Activated naive CD4-positive, alpha-beta T cell treated with anti-CD3 and anti-CD28 coated beads for 36 hours (primary cell): ENCODE data around the gene RNPEPL1. TPM values are rescaled to one million over a fixed set of nuclear protein-coding genes. Genes with fewer than 3 reads are reported as not detected.
"Not testable (repeated sequence)": the region's sequence is repeated elsewhere in the genome, so short reads cannot be mapped to it uniquely, and the experiment has no call there.

Source experiments
- CTCF ChIA-PET: fragments of 350-600 bp; sonication (Branson Sonifier 250); formaldehyde crosslinking; loops from one replicate; lab custom pipeline; 2021; ENCODE audit warnings: antibody characterized with exemption; lab: Charles Lee
- DNase-seq: peaks from one replicate; pipeline ENCODE4 v3.0.0-alpha.2; 2020
- H3K27ac Mint-ChIP-seq: one replicate; pipeline ENCODE4 v1.8.0; 2021; ENCODE audit warnings: mild to moderate bottlenecking, mixed read lengths
- H3K27me3 Mint-ChIP-seq: one replicate; pipeline ENCODE4 v1.8.0; 2021; ENCODE audit warnings: low read depth, mixed read lengths
- H3K36me3 Mint-ChIP-seq: one replicate; pipeline ENCODE4 v1.8.0; 2021; ENCODE audit warnings: low read depth, mixed read lengths
- H3K4me1 Mint-ChIP-seq: one replicate; pipeline ENCODE4 v1.8.0; 2021; ENCODE audit warnings: low read depth, mixed read lengths
- H3K4me3 Mint-ChIP-seq: one replicate; pipeline ENCODE4 v1.8.0; 2021; ENCODE audit warnings: mild to moderate bottlenecking, moderate library complexity, mixed read lengths
- H3K9me3 Mint-ChIP-seq: one replicate; pipeline ENCODE4 v1.8.0; 2021; ENCODE audit warnings: mixed read lengths
- intact Hi-C: fragments of 100-400 bp; cut with micrococcal nuclease; formaldehyde crosslinking; loops from one replicate; pipeline ENCODE4 v1.15.1; 2023
- total RNA-seq, 2 experiments: library from RNA; stranded (reverse); gene quantifications; one replicate each; pipeline ENCODE4 v1.2.3, GENCODE V29; 2021

RNPEPL1 gene
- 10 to 100 TPM; 40.3 to 44.3 TPM for total RNA-seq

GRCh38 chr2:240567872-240568677 is at the start of gene RNPEPL1:
RNPEPL1 (plus strand) TSS chr2:240568484; CDS start chr2:240568587, 103 bp downstream.
- intact Hi-C loops, result loop anchor here (1.0 to 10.0 kb wide), 8 partner anchors 8 to 1317 kb away; partner anchors contain the start of genes ATG4B, DUSP28, FARP2 and GPC1
- Mint-ChIP-seq H3K27me3 (no peaks in the 10 kb centered on the region), H3K9me3 (no peaks in the 10 kb centered on the region), H3K27ac (peak within 1 kb of the TSS; percentile 93), H3K36me3 (peaks cover 16% of the 10 kb centered on the region), H3K4me3 (peak within 1 kb of the TSS; percentile 92), H3K4me1 (peaks cover 51% of the 10 kb centered on the region)
- CTCF ChIA-PET, result interaction anchor here (1.2 to 1.5 kb wide), 5 partner anchors 12 to 54 kb away, joined by 3 to 7 read pairs (median 4); partner anchors contain the start of gene CAPN10
- DNase-seq, result peak; percentile 53

DNA sequence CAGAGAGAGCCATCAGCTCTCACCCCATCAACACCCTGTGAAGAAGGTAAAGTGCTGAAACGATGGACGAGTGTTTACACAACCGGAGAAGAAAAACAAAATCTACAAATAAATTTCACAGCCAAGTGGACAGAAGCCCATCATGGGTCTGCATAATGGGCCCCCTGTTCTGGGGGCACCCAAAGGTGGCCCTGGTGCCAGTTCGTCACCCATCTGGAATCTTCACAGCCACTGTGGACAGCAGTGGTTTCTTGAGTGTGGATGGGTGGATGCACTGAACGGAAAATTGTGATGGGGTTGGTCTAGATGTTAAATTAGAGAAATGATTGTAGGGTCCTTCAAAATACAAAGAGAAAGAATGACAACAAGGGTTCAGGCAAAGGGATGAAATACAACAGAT is 49.3 kb upstream of the RNPEPL1 start:
- Mint-ChIP-seq H3K4me3 (no peak overlapping the region), H3K4me1 (peaks cover 10% of the 10 kb centered on the region), H3K9me3 (no peaks in the 10 kb centered on the region), H3K36me3 (peaks cover 24% of the 10 kb centered on the region), H3K27ac (no peak overlapping the region), H3K27me3 (no peaks in the 10 kb centered on the region)
- intact Hi-C loops, result loop anchor here (10.0 kb wide), 1 partner anchor 106 kb away; the partner anchor contains the start of gene GPR35
- DNase-seq, result no peak
- CTCF ChIA-PET, result no interaction called here

GRCh38 chr2:240519396-240520129 is 48.7 kb upstream of the RNPEPL1 start:
- intact Hi-C loops, result loop anchor here (10.0 kb wide), 1 partner anchor 105 kb away; the partner anchor contains the start of gene GPR35
- H3K36me3 Mint-ChIP-seq, result peaks cover 28% of the 10 kb centered on the region
- CTCF ChIA-PET, result no interaction called here
- peaks cover 5% of the 10 kb centered on the region for H3K4me1 Mint-ChIP-seq
- no peak overlapping the region for H3K27ac Mint-ChIP-seq
- H3K4me3 Mint-ChIP-seq, result no peak overlapping the region
- no peaks in the 10 kb centered on the region for H3K9me3 Mint-ChIP-seq
- no peak for DNase-seq
- H3K27me3 Mint-ChIP-seq, result no peaks in the 10 kb centered on the region

DNA sequence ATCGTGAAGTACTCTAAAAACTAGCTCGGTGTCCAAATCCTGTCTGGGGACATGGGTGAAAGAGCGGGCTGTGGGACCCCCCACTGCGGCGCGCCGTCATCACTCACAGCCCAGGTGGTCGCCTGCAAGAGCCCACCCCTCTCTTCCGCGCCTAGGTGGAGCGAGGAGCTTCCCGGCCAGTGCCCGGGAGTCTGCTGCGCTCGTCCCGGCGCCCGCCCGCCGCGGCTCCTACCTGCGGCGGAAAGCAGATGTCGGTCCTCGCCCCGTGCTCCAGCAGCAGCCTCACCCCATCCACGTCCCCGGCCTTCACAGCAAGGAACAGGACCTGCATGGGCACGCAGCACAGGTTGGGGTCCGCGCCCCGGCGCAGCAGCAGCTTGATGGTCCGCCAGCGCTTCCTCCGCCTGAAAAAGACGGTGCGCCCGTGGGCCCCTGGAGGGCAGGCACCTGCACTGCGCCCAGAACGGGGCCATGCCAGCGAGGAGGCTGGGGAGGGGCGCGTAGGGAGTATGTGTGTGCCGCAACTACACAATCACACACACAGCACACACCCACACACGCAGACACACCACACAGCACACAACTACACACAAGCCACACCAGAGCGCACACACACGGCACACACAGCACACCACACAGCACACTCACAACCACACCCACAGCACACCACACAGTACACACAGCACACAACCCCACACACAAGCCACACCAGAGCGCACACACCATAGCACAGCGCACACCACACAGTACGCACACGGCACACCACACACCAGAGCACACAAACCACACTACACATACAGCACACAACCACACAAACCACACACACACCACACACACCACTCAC is 47.9 kb upstream of the RNPEPL1 start:
- peaks cover 35% of the 10 kb centered on the region for H3K36me3 Mint-ChIP-seq
- intact Hi-C loops, result no loop called here
- no peak for DNase-seq
- peaks cover 6% of the 10 kb centered on the region for H3K9me3 Mint-ChIP-seq
- H3K4me1 Mint-ChIP-seq, result peaks cover 5% of the 10 kb centered on the region
- H3K4me3 Mint-ChIP-seq, result no peak overlapping the region
- CTCF ChIA-PET, result no interaction called here
- H3K27ac Mint-ChIP-seq, result no peak overlapping the region
- H3K27me3 Mint-ChIP-seq, result no peaks in the 10 kb centered on the region

GRCh38 chr2:240520974-240521350 is 47.3 kb upstream of the RNPEPL1 start:
- CTCF ChIA-PET, result no interaction called here
- no peak overlapping the region for H3K27ac Mint-ChIP-seq
- H3K36me3 Mint-ChIP-seq, result peaks cover 39% of the 10 kb centered on the region
- H3K27me3 Mint-ChIP-seq, result no peaks in the 10 kb centered on the region
- intact Hi-C loops, result no loop called here
- no peak overlapping the region for H3K4me3 Mint-ChIP-seq
- peaks cover 10% of the 10 kb centered on the region for H3K9me3 Mint-ChIP-seq
- peaks cover 5% of the 10 kb centered on the region for H3K4me1 Mint-ChIP-seq
- DNase-seq, result no peak

DNA sequence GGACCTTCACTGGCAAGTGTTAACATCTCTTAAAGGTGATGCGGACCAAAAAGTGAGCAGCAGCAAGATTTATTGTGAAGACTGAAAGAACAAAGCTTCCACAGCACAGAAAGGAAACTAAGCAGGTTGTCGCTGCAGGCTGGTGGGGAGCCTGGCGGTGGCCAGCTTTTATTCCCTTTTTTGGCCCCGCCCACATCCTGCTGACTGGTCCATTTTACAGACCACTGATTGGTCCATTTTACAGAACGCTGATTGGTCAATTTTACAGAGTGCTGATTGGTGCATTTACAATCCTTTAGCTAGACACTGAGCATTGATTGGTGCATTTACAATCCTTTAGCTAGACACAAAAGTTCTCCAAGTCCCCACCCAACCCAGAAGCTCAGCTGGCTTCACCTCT is 46.4 kb upstream of the RNPEPL1 start:
- H3K4me3 Mint-ChIP-seq, H3K4me1 Mint-ChIP-seq, intact Hi-C loops, DNase-seq, H3K27me3 Mint-ChIP-seq, H3K27ac Mint-ChIP-seq: not testable (repeated sequence)
- Mint-ChIP-seq H3K9me3 (peaks cover 10% of the 10 kb centered on the region), H3K36me3 (peaks cover 47% of the 10 kb centered on the region)
- CTCF ChIA-PET, result interaction anchor here (0.6 to 1.1 kb wide), 2 partner anchors 8 to 44 kb away, joined by 3 read pairs; no protein-coding TSS in a partner anchor

GRCh38 chr2:240522406-240522805 is 45.9 kb upstream of the RNPEPL1 start:
- no peak for DNase-seq
- Mint-ChIP-seq H3K9me3 (peaks cover 14% of the 10 kb centered on the region), H3K4me1 (peaks cover 5% of the 10 kb centered on the region), H3K27me3 (no peaks in the 10 kb centered on the region), H3K36me3 (peaks cover 52% of the 10 kb centered on the region), H3K27ac (no peak overlapping the region), H3K4me3 (no peak overlapping the region)
- CTCF ChIA-PET, result interaction anchor here (1.1 kb wide), 1 partner anchor 8 kb away, joined by 3 read pairs; no protein-coding TSS in a partner anchor
- intact Hi-C loops, result no loop called here

- CTCF ChIA-PET, result interaction anchor here (1.7 kb wide), 1 partner anchor 10 kb away, joined by 6 read pairs; no protein-coding TSS in a partner anchor
- Mint-ChIP-seq H3K27me3 (no peaks in the 10 kb centered on the region), H3K27ac (no peak overlapping the region), H3K4me3 (no peak overlapping the region), H3K9me3 (peaks cover 17% of the 10 kb centered on the region), H3K4me1 (peaks cover 5% of the 10 kb centered on the region), H3K36me3 (peaks cover 59% of the 10 kb centered on the region)
- DNase-seq, result no peak
- intact Hi-C loops, result no loop called here
These were observed 44.6 kb upstream of the RNPEPL1 start for GRCh38 chr2:240523451-240524281.

- Mint-ChIP-seq H3K4me3 (no peak overlapping the region), H3K9me3 (peaks cover 17% of the 10 kb centered on the region), H3K27ac (no peak overlapping the region), H3K27me3 (no peaks in the 10 kb centered on the region), H3K36me3 (peaks cover 70% of the 10 kb centered on the region), H3K4me1 (peaks cover 3% of the 10 kb centered on the region)
- CTCF ChIA-PET, result interaction anchor here (1.7 kb wide), 1 partner anchor 11 kb away, joined by 6 read pairs; no protein-coding TSS in a partner anchor
- intact Hi-C loops, result no loop called here
- DNase-seq, result no peak
These were observed 43.1 kb upstream of the RNPEPL1 start for GRCh38 chr2:240524963-240525718.

GRCh38 chr2:240525802-240526201 is 42.5 kb upstream of the RNPEPL1 start:
- Mint-ChIP-seq H3K27ac (no peak overlapping the region), H3K27me3 (no peaks in the 10 kb centered on the region), H3K4me3 (no peak overlapping the region), H3K9me3 (peaks cover 17% of the 10 kb centered on the region), H3K4me1 (peaks cover under 1% of the 10 kb centered on the region), H3K36me3 (peaks cover 69% of the 10 kb centered on the region)
- CTCF ChIA-PET, result no interaction called here
- no peak for DNase-seq
- intact Hi-C loops, result no loop called here
